Thyroid gland (tissue), 4 donors: ENCODE measurements around the gene SVOP.

Experiments
- CTCF ChIP-seq, 6 experiments: fragments of 200-600 bp in 3 of 6; fragments of 450-650 bp in 3 of 6; sonication (generic) in 3 of 6; IDR thresholded peaks; one replicate each; pipeline ENCODE4 v1.5.1; 2016 to 2019; ENCODE audit warnings: antibody characterized with exemption in 6 of 6, mild to moderate bottlenecking in 2 of 6, inconsistent platforms in 1 of 6, moderate library complexity in 1 of 6
- POLR2A ChIP-seq, 2 donors: fragments of 450-650 bp; IDR thresholded peaks; one replicate each; pipeline ENCODE4 v1.6.1; 2017; ENCODE audit warnings: antibody characterized with exemption in 2 of 2, mild to moderate bottlenecking in 2 of 2, moderate library complexity in 1 of 2

DNA sequence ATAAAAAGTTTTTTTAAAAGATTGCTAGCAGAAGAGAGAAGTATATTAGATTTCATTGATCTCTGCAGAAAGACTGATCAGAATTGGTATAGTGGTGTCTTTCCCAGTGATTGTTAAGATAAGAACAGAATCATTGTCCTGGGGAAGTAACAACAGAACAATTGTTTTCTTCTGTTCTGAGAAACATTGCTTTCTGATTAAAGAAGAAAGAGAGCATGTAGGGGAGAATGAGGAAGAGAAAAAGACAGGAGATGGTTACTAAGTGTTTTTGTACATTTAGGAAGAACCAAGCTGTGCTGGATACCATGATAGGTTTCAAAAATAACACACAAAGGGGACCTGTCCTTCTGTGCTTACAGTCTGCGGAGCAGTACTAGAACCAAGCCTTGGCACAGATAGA lies 36.5 kb upstream of the SVOP start:
- TF ChIP-seq CTCF (IDR thresholded peaks at IDR 0.05) (no peak), POLR2A (IDR thresholded peaks at IDR 0.05) (no peak)
